COR-L47 (cell line): Measurements from ENCODE around the gene XG.
"Not testable (repeated sequence)": the region's sequence is repeated elsewhere in the genome, so short reads cannot be mapped to it uniquely, and the experiment has no call there.

Experiments used
- DNase-seq: peaks from one replicate; lab custom pipeline; 2025; lab: John Stamatoyannopoulos, UW

XG gene, protein sequence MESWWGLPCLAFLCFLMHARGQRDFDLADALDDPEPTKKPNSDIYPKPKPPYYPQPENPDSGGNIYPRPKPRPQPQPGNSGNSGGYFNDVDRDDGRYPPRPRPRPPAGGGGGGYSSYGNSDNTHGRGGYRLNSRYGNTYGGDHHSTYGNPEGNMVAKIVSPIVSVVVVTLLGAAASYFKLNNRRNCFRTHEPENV

DNA sequence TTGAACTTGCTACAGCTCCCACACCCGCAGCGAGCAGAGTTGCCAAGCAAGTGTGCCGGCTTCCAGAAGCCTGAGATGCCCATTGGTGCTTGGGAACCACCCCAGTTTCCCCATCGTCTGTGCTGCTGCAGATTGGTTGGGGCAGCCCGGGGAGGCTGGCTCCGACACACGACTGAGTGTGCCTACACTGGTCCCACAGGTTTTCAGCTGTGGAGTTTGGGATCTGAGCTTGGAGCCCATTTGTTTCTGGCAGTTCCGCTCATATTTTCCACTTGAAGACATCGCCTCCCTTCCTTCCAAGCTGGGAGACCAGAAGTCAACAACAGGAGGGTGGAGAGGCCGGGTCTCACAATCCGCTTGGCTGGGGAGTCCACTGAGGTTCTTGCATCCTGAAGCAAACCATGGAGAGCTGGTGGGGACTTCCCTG, at the start of gene XG:
XG (plus strand) TSS at position 167 of the 427 bp plus-strand sequence; CDS start at position 402, 235 bp downstream.
- not testable (repeated sequence) for DNase-seq

DNA sequence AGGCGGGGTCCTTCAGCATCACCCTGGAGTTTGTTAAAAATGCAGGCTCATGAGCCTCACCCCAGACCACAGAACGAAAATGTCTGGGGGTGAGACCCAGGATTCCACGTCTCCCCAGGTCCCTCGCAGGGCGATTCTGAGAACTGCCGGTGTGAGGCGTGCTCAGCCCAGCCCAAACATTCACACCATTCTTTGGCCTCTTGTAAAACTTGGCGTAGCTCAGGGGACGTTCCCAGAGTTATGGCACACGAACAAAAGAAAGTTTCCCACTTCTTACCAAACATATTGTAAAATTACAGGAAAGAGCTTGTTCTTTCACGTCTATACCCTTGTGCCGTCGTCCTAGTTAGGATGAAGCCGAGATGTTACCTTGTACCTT, 47.9 kb upstream of the XG start:
- no peak for DNase-seq

DNA sequence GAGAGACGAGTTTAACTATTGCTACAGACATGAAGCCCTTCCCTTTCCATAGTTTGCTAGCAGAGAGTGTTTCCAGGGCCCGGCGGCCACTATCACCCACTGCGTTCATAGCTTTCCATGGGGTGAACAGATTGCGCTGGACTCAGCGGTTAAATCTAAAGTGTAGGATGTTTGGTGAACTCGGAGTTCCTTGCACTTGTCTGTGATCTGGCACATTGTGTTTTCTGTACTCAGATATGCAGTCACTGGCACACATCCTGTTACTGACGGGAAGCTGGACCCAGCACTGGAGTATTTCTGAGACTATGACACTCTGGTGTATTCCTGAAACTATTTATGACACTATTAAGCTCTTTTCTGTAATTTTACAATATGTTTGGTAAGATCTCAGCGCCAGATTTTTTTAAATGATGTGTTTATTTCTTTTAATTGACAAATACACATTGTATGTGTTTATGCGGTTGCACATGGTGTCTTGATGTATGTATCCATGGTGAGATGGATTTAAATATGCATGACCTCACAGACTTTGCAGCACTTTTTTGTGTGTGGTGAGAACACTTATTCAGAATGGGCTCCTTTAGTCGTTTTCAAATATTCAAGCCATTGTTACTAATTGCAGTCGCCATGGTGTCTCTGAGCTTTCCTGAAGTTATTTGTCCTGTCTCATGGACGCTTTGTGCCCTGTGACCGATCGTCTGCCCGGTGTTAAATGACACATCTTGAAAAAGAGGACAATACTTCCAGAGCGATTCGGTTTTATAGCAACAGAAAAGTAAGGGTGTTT, 46.6 kb upstream of the XG start:
- DNase-seq: no peak

DNA sequence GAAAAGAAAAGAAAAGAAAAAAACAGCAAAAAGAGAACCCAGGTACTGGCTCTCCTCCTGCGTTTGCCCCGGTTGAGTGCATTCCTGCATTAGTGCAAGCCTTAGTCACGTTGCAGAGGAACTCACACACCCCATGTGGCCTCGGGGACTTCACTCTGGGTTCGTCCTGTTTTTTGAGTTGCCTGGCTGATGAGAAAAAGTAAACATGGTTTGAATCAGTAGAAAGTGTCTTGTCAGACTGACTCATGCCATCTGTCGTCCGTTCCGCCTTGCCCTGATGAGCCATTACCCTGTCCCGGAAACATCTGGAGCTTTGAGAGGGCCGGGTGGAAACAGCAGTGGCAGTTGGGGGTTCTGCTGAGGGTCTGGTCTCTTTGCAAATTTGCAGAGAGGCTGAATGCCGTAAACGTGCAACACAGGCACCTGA, 44.5 kb upstream of the XG start:
- no peak for DNase-seq

DNA sequence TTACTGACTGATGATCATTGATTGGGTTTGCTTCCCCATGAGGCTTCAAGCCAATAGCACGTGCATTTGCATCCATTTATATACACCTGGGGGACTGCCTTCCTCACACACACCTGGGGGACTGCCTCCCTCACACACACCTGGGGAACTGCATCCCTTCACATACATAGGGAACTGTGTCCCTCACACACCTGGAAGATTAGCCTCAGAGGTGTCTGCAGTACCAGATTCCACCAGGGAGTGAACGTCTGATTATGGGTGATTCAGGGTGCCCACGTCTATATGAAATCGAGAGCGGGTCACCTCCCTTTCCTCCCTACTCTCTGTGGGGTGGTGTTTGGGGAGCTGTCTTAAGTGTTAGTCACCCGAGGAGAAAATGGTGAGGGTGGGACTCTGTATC, 43.8 kb upstream of the XG start:
- no peak for DNase-seq

DNA sequence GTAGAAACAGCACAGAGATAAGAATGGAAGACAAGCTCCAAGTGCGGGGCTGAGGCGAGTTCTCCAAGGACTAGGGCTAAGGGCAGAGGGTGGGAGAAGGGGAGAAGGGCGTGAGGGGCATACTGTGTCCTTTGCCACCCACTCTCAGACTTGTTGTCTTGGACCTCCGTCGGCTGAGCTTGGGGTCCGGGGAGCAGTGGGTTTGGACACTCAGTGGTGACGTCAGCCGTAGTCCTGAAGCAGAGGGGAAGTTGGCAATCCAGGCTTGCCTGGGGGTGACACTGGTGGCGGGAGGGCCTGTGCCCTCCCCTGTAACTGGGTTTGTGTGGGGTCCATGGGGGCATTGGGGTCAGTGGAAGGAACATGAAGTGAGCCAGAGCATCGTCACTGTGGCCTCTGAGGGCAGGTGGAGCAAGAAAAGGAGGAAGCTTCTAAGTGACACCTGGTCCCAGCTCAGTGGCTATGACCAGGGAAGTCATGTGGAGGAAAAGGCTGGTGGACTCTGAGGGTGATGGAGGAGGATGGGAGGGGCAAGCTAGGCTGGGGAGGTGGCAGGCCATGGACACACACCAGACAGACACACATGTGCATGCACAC, 43.1 kb upstream of the XG start:
- DNase-seq: no peak

DNA sequence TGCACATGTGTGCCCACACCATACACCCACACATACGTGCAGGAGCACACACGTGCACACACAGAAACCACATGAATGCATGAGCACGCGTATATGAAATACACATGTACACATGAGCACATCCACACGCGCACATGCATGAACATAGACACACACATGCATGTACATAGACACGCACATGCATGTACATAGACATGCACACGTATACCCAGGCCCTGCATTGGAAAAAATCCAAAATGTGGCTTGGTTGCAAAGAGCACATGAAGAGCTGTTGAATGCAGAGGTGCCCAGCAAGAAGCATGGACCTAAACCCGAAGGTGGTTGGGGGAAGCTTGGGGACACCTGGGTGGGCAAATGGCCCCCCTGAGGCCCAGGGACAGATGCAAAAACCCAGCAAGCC, 42.3 kb upstream of the XG start:
- no peak for DNase-seq

DNA sequence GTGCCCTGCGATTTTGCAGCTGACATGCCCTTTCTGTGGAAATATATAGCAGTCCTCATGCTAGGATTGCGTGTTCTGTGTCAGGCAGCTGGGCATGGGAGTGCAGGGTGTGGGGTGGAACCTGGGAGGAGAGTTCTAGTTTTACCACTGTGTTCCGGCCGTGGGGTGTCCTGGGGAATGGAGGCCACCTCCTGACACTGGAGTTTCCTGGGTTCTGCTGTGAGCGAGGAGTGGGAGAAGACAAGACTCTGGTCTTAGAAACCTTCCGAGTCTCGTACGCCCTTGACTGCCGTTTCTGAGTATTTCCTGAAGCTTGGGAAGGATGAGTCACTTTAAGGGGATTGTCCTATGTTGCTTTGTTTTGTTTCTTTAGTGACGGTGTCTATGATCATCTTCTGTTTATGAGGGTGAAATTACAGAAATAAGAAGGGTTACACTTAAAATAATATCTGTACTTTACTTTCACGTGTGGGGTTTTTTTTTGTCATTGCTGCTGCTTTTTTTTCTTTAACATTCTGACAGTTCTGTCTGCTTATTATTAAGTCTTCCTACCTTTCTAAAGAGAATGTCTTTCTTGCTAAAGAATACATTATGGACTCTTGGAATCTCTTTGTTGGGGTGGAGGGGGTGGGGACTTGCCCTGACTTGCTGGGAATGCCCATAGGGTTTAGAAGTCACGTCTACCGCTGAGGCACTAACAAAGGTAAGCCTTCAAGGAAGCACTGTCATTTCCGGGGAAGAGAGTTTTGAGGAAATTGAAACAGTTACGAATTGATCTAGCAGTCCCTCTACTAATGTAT, 41.6 kb upstream of the XG start:
- no peak for DNase-seq

DNA sequence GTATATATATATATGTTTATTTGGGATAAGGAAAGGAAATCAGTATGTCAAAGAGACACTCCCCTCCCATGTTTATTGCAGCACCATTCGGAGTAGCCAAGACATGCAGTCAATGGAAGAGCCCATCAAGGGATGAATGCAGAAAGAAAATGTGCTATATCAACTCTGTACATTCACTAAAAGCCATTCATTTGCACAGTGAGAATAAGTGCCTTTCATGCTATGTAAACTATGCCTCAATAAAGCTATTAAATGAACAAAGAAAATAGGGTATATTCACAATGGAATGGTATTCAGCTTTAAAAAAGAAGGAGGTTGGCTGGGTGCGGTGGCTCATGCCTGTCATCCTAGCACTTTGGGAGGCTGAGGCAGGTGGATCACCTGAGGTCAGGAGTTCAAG, 40.4 kb upstream of the XG start:
- DNase-seq: no peak

DNA sequence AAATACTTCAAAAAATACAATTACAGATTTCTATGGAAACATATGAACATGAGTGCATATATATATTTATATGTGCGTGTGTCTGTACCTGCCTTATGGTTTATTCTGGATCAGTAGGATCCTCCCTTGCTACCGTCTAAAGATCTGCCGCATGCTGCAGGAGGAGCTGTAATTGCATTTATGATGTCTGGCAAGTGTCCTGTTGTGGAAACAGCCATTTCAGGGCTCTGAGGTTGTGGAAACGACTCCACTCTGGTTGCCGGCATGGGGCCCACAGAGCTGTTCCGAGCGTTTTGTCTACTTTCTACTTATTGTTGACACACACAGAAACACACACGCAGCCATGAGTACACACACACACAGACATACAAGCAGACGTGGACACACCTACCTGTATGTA, 39.4 kb upstream of the XG start:
- no peak for DNase-seq

DNA sequence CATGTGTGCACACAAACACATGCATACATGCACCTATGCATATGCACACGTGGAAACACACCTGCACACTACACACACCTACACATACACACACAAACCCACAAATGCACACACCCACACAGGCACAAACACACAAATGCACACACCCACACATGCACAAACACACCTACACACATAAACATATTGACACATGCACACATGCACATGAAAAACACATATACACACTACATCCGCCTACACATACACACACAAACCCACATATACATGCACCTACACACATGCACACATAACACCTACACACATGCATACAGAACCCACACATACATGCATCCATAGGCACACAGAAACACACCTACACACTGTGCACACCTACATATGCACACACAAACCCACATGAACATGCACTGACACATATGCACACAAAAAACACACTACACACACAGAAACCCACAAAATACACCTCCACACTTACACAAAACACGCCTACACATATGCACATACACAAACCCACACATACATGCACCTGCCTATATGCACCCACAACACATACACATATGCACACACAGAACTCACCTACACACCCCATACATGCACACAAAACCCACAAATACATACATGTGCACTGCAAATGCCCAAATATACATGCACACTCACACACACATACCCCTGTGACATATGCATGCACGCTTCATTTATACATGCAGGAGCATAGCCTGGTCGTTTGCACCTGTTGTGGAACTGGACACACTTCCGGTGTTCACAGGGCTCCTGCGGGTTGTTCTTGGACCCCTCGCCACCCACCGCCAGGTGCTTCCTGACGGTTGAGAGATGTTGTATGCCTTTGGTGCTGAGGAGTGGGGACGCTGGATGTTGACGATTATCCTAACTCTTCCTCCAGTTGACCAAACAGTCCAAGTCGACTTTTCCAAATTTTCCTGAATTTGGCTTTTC, 38.7 kb upstream of the XG start:
- no peak for DNase-seq

DNA sequence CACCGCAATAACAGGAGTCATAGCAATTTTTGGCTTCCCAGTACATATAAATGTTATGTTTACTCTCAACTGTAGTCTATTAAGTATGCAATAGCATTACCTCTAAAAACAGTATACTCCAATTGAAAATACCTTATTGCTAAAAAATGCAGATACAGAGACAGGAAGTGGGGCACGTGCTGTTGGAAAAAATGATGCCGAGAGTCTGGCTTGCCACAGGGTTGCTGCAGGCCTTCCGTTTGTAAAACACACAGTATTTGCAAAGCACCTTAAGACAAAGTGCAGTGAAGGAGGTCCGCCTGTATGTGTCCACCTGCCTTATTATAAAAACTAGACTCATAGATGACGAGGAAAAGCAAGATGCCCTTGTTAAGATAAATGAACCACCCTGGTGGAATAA, 37.3 kb upstream of the XG start:
- no peak for DNase-seq

DNA sequence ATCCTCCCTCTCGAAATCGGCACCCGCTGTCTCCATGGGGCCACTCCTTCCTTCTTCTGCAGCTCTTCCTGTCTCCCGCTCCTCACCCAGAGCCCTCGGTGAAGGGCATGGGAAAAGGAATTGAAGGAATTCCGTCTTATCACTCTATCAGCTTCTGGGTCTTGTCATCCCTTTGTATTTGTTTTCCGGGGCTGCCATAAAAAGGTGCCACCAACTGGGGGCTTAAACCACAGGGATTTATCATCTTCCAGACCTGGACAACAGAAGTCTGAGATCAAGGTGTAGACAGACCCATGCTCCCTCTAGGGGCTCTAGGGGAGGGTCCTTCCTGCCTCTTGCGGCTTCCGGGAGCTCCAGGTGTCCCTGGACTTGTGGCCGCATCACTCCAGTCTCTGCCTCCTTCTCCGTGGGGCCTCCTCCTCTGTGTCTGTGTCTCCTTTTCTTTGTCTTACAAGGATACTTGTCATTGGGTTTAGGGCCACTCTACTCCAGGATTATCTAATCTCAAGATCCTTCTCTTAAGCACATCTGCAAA, 36.7 kb upstream of the XG start:
- DNase-seq: no peak

DNA sequence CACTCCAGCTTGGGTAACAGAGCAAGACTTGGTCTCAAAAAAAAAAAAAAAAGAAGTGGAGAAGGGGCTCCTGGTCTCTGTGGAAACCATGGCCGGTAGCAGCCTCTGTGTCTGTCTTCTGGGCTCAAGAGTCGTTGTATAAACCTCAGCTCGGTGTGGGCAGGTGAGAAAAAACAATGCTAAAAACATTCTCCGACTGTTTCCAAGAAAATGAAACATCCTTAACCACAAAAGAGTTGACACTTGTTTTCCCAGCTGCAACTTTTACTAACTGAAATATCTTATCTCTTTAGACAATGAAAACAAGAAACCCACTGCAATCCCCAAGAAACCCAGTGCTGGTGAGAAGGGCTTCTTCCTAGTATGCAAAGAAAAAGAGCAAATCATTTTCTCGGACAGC, 34.5 kb upstream of the XG start:
- DNase-seq: no peak

DNA sequence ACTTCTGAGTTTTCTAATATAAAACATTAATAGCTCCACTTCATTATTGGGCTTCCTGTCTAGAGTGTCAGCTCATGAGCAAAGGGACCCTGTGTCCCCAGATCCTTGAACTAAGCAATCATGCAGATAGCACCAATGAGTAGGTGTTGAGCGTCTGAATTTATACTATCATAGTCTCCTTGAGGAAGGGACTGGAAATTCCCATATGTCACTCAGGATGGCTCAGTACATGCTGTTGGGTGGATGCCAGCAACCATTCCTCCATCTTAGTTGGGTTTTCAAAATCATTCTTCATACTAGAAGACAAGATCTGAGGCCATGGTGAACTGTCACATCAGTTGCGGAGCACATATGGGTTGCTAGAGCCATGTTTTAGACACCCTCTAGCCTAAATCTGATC, 33.0 kb upstream of the XG start:
- no peak for DNase-seq

DNA sequence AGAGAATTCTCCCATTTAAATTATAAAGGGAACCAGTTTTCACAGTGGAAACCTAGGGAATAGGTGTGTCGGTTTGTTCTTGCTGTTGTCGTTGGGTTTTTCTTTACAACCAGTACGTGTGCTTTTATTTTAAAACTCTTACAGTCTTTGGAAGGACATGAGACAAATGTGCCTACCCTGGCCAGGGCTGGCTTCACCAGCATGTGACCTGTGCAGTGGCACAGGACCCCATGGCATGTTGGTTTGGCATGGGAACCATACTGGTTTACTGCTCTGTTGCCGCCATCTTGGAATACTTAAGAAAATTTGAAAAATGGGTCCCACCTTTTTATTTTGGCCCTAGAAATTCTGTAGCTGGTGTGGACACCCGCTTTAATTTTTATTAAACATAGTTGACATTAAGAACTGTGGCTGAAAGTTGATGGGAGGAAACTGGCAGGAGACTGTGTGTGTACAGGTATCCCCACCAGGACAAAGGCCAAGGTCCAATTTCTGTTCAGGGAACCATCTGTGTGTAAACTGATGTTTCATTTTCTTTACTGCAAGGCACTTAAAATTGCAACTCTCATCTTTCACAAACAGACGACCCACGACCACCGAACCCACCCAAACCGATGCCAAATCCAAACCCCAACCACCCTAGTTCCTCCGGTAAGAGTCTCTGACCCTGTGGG, 31.9 kb upstream of the XG start:
- DNase-seq: no peak

DNA sequence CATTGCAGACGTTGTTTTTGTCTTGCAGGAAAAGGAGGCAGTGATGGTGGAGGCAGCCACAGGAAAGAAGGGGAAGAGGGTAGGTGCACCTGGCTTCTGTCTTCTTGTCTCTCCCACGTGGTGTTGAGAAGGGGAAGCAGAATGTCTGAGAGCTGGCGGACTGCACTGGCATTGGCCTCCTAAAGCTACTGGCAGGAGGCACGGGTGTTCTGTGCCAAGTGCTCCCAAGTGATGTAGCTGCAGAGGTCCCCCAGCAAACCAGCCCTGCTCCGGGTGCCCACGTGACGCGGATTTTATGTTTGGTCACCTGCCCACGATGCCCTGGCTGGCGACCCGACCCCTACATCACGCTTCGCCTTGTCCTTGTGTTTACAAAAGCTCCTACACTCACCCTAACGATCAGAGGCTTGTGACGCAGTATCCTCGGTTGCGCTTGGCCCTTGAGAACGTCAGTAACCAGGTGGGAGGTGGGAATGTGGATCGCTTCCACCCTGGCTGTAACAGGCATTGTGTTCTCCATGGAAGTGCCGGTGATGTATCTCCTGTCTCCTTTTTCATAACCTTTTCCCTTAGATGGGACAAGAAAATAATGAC, 28.5 kb upstream of the XG start:
- no peak for DNase-seq

DNA sequence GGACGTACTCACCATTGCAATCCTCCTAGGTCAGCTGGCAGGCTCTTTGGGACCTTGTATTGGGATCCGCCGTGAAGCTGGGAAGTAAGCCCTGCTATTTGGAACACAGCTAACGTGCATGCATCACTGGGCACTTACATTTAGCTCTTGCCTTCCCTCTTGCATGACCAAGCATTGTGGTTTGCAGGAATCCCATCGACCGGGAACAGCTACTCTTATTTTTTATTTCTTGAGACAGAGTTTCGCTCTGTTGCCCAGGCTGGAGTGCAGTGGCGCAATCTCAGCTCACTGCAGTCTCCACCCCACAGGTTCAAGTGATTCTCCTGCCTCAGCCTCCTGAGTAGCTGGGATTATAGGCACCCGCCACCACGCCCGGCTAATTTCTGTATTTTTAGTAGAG, 24.6 kb upstream of the XG start:
- DNase-seq: not testable (repeated sequence)

DNA sequence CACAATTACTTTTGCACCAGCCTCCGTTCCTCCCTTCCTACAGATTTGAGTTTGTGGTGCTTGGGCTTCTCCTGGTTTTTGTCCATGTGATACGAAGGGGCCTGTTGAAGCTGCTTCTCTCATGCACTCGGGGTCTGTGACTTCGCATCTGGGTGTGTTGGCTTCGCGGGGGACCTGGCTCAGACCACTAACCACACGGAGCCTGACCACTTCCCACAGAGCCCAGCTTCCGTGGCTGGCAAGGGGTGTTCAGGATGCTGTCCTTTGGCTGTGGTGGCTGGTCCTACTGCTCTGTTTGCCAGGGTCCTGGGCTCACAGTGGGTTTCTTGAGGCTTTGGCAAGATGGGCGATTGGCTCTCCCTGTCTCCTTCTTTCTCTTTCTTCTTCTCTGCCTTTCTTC, 19.8 kb upstream of the XG start:
- DNase-seq: no peak

DNA sequence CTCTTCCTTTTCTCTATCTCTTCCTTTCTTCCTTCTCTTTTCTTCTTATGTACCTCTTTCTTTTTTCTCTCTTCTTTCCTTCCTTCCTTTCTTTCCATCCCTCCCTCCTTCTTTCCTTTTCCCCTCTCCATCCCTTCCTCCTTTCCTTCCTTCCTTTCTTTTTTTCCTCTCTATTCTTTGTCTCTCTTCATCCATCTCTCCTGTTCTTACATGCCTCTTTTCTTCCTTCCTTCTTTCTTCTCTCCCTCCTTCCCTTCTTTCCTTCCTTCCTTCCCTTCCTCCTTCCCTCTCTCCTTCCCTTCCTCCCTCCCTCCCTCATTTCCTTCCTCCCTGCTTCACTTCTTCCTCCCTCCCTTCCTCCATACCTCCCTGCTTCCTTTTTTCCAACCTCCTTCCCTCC, 19.2 kb upstream of the XG start:
- DNase-seq: no peak
